Measurements from ENCODE around the gene ANKRD63.

Gene ANKRD63

DNA sequence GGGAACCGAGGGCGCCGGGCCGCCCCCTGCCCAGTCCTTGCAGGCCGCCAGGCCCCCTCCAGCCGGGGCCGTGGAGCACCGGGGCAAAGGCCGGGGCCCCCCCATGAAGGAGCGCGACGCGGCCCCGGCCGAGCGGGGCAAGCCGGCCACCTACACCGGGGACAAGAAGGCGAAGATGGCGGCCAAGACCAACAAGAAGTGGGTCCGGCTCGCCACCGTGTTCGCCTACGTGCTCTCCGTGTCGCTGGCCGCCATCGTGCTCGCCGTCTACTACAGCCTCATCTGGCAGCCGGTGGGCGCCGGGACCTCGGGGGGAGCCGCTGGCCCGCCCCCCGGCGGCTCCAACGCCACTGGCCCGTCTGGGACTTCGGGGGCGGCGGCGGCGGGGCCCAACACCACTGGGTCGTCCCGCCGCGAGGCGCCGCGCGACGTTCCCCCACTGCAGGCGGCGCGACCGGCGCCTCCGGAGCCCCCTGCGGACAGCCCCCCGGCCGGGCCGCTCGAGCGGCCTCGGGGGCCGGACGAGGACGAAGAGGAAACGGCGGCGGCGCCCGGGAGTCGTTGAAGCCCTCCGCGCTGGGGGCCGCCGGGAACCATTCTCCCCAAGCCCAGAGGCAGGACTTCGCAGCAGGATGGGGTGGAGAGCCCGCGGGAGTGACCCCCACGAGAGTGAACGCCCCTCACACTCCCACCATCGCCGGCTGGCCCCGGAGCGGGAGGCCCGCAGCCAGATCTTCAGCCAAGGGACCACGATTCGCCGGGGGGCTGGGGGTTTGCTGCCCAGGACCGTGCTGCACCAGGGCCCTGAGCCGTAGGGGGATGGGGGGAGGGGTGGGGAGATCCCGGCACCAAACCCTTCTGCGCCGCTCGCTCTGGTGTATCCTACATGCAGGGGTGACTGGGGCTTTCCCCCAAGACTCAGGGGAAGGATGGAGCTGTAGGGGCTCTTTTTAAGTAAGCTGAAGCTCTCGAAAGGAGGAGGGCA lies 41.4 kb upstream of the ANKRD63 start:
- H3K4me1 ChIP-seq (ENCODE audit: control insufficient read depth, insufficient read depth, low read length) = peaks cover 47% of the 10 kb centered on the region
- no peaks in the 10 kb centered on the region for H3K9me3 ChIP-seq (ENCODE audit: control insufficient read depth, low read length)
- peak overlapping the region; percentile 83 for H3K4me3 ChIP-seq (ENCODE audit: low read length)
- peak; percentile 61 for DNase-seq (ENCODE audit: low read depth)
- H3K9ac ChIP-seq (ENCODE audit: low read length) = peak overlapping the region; percentile 85
- H3K36me3 ChIP-seq (ENCODE audit: control insufficient read depth, insufficient read depth, low read length, severe bottlenecking) = peaks cover 5% of the 10 kb centered on the region
- H3K27me3 ChIP-seq (replicated peaks; ENCODE audit: control insufficient read depth, insufficient read depth, low read length) = no peaks in the 10 kb centered on the region

DNA sequence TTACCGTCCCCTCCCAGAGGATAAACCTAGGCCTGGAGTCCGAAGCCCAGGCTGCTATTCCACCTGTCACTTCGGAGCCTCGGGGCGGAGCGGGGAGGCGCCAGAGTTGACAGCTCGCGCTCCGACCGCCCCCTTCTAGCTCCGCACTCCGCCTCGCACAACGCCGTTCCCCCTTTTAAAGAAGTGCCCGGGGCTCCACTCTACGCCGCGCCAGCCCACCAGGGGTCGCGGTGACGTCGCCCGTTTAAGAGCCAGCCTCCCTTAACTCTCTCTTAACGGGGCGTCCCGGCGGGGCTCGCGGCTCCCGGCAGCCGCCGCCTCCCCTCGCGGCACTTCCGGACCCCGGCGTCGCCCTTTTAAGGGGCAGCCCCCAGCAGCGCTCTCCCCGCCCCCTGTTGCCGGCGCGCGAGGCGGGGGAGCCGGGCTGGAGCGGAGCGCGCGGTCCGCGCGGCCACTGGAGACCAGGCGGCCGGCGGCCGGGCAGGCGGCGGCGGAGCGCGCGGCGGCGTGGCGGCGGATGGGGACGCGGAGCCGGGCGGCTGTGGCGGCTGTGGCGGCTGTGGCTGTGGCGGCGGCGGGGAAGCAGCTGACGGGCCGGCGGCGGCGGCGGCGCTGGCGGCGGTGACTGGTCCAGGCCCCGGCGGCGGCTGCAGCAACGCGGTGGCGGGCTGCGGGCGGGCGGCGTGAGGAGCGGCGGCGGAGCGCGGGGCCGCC lies 40.5 kb upstream of the ANKRD63 start, which contains the start of gene INAFM2:
INAFM2 (plus strand) TSS at position 454 of the 714 bp plus-strand sequence. CDS start 364 bp downstream, outside the sequence.
- Histone ChIP-seq H3K27me3 (replicated peaks; ENCODE audit: control insufficient read depth, insufficient read depth, low read length) (no peaks in the 10 kb centered on the region), H3K4me3 (ENCODE audit: low read length) (peak within 1 kb of the TSS; percentile 83), H3K4me1 (ENCODE audit: control insufficient read depth, insufficient read depth, low read length) (peaks cover 38% of the 10 kb centered on the region)

DNA sequence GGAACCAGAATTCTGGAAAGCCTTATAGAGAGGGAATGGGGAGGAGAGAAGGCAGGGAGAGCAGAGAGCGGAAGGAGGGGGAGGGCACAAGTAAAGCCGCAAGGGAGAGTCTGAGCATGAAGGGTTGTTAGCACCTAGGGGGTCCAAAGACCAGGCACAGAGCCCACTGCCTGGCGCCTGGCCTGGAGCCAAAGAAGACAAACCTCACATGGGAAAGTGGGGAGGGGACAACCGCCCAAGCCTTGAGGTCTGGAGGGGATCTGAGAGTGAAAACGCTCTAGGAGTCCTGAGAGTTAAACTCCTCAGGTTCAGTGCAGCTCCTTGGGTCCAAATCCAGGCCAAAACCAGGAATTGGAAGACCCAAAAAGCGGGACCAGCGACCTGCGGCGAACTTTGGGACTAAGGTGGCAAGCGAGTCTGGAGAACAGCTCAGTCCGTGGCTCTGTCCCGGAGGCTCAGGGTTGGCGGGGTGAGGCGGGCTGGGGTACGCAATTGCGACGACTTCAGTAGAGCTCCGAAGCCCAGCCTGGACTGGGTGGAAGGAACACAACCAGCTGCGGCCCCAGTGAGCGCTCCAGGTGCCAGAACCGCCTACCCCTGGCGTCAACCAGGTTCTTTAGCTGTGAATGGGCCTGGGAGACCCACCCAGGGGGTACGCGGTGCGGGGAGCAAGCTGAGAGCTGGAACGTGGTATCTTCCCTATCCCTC lies 39.8 kb upstream of the ANKRD63 start:
- Histone ChIP-seq H3K27me3 (replicated peaks; ENCODE audit: control insufficient read depth, insufficient read depth, low read length) (no peaks in the 10 kb centered on the region), H3K9me3 (ENCODE audit: control insufficient read depth, low read length) (no peaks in the 10 kb centered on the region), H3K9ac (ENCODE audit: low read length) (no peak overlapping the region), H3K4me3 (ENCODE audit: low read length) (peak overlapping the region; percentile 60), H3K4me1 (ENCODE audit: control insufficient read depth, insufficient read depth, low read length) (peaks cover 31% of the 10 kb centered on the region), H3K36me3 (ENCODE audit: control insufficient read depth, insufficient read depth, low read length, severe bottlenecking) (peaks cover 5% of the 10 kb centered on the region)
- DNase-seq (ENCODE audit: low read depth) = no peak

More for the DNA sequence above, 40.5 kb upstream of the ANKRD63 start, which contains the start of gene INAFM2:
- no peaks in the 10 kb centered on the region for H3K9me3 ChIP-seq (ENCODE audit: control insufficient read depth, low read length)
- DNase-seq (ENCODE audit: low read depth) = peak; percentile 93
- H3K9ac ChIP-seq (ENCODE audit: low read length) = peak within 1 kb of the TSS; percentile 85
- H3K36me3 ChIP-seq (ENCODE audit: control insufficient read depth, insufficient read depth, low read length, severe bottlenecking) = peaks cover 5% of the 10 kb centered on the region

DNA sequence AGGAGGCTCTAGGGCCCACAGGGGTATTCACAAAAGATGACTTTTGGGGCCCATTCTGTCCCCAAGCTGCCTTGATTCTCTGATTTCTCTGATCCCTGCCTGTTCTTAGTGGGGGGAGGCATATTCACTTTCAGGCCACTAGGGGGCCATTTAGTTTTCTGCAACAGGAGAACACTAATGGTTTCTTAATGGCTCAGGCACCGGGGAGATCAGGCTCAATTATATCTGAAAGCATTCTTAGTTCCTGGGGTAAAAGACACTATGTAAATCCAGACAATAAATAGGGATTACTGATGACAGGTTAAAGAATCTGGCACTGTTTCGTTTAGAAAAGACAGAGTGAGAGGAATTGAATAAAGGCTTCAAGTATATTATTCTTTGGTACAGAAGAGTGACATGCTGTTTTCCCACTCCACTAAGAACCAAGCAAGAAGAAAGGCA lies 38.1 kb upstream of the ANKRD63 start:
- H3K36me3 ChIP-seq (ENCODE audit: control insufficient read depth, insufficient read depth, low read length, severe bottlenecking) = no peaks in the 10 kb centered on the region
- no peak overlapping the region for H3K4me3 ChIP-seq (ENCODE audit: low read length)
- H3K4me1 ChIP-seq (ENCODE audit: control insufficient read depth, insufficient read depth, low read length) = peaks cover 22% of the 10 kb centered on the region
- no peaks in the 10 kb centered on the region for H3K9me3 ChIP-seq (ENCODE audit: control insufficient read depth, low read length)
- peak; percentile 92 for DNase-seq (ENCODE audit: low read depth)
- peaks cover 3% of the 10 kb centered on the region for H3K27me3 ChIP-seq (replicated peaks; ENCODE audit: control insufficient read depth, insufficient read depth, low read length)
- H3K9ac ChIP-seq (ENCODE audit: low read length) = peak overlapping the region; percentile 13

DNA sequence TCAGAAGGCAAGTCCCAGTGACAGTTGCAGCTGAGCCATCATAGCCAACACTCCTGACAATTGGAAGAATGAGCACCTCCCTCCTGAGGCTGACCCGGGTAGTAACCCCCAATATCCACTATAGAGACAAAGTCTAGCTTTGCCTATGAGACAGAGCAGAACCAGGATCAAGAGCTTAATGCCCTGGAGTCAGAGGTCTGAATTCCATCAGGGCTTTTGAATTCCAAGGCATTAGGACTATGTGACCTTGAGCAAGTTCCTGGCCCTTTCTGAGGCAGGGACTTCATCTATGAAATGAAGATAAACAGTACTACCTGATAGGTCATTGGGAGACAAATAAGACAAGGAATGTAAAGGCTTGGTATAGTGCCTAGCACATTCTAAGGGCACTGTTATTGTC lies 37.5 kb upstream of the ANKRD63 start:
- peaks cover 16% of the 10 kb centered on the region for H3K4me1 ChIP-seq (ENCODE audit: control insufficient read depth, insufficient read depth, low read length)
- no peak overlapping the region for H3K4me3 ChIP-seq (ENCODE audit: low read length)
- DNase-seq (ENCODE audit: low read depth) = no peak
- peaks cover 3% of the 10 kb centered on the region for H3K27me3 ChIP-seq (replicated peaks; ENCODE audit: control insufficient read depth, insufficient read depth, low read length)
- H3K36me3 ChIP-seq (ENCODE audit: control insufficient read depth, insufficient read depth, low read length, severe bottlenecking) = no peaks in the 10 kb centered on the region
- peak overlapping the region; percentile 13 for H3K9ac ChIP-seq (ENCODE audit: low read length)
- H3K9me3 ChIP-seq (ENCODE audit: control insufficient read depth, low read length) = no peaks in the 10 kb centered on the region

DNA sequence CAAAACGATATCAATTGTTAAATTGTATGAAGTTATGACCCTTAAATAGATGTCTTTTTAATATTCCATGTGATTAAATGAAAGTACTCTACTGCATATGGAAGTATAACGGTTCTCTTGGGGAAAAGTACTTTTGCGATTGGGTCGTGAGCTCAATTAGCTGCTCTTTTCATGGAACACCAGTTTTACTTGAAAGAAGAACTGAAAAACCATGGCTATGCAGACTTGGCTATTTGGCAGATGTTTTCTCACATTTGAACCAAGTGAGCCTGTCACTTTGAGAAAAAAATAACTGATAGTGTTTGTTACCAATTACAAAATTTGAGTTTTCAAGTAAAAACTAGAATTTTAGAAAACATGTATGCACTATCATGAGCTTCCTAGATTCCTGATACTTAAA lies 34.7 kb upstream of the ANKRD63 start:
- no peak overlapping the region for H3K4me3 ChIP-seq (ENCODE audit: low read length)
- no peak overlapping the region for H3K9ac ChIP-seq (ENCODE audit: low read length)
- H3K36me3 ChIP-seq (ENCODE audit: control insufficient read depth, insufficient read depth, low read length, severe bottlenecking) = no peaks in the 10 kb centered on the region
- H3K4me1 ChIP-seq (ENCODE audit: control insufficient read depth, insufficient read depth, low read length) = peaks cover 18% of the 10 kb centered on the region
- peaks cover 7% of the 10 kb centered on the region for H3K27me3 ChIP-seq (replicated peaks; ENCODE audit: control insufficient read depth, insufficient read depth, low read length)
- DNase-seq (ENCODE audit: low read depth) = no peak
- no peaks in the 10 kb centered on the region for H3K9me3 ChIP-seq (ENCODE audit: control insufficient read depth, low read length)

DNA sequence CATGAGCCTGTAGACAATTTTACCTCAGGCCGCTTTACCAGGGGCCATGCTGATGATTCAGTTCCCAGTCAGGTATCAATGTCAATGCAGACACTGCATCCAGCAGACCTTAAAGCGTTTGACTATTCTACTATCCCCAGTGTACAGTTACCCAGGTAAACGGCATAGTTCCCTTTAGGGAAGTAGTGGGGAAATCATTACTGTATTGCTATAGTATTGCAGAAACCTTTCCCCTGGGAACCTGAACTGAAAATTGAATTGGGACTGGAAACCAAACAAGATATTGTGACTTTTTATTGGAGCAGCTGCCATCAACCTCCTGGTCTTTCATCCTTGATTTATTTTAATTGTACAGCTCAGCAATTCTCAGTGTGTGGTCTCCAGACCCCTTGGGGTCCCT lies 34.1 kb upstream of the ANKRD63 start:
- DNase-seq (ENCODE audit: low read depth) = no peak
- Histone ChIP-seq H3K4me1 (ENCODE audit: control insufficient read depth, insufficient read depth, low read length) (peaks cover 14% of the 10 kb centered on the region), H3K9ac (ENCODE audit: low read length) (no peak overlapping the region), H3K4me3 (ENCODE audit: low read length) (no peak overlapping the region), H3K9me3 (ENCODE audit: control insufficient read depth, low read length) (no peaks in the 10 kb centered on the region), H3K27me3 (replicated peaks; ENCODE audit: control insufficient read depth, insufficient read depth, low read length) (peaks cover 13% of the 10 kb centered on the region), H3K36me3 (ENCODE audit: control insufficient read depth, insufficient read depth, low read length, severe bottlenecking) (no peaks in the 10 kb centered on the region)

DNA sequence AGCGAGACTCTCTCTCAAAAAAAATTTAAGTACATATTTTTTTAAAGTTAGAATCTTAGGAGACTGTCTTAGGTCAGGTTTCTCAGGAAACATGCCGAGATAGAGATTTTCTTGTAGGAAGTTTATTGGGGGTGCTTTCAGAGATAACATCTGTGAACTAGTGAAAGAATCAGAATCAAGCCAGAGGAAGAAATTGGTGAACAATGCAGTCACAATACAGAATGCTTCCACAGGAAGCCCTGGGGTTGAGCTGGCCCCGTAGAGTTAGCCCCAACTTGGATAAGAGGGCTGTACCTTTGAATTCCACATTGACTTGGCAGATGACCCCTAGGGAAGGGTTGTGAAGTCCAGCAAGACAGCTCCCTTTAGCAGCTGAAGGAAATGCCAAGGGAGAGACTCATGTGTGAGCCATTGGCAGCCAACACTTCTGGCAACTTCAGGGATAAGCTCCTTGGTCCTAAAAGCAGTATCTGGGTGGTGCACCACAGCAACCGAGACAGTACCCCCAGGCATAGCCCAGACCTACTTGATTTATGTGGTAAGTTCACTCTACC lies 31.9 kb upstream of the ANKRD63 start:
- DNase-seq (ENCODE audit: low read depth) = peak; percentile 38
- H3K9ac ChIP-seq (ENCODE audit: low read length) = no peak overlapping the region
- H3K9me3 ChIP-seq (ENCODE audit: control insufficient read depth, low read length) = no peaks in the 10 kb centered on the region
- peaks cover 33% of the 10 kb centered on the region for H3K27me3 ChIP-seq (replicated peaks; ENCODE audit: control insufficient read depth, insufficient read depth, low read length)
- no peaks in the 10 kb centered on the region for H3K36me3 ChIP-seq (ENCODE audit: control insufficient read depth, insufficient read depth, low read length, severe bottlenecking)
- no peak overlapping the region for H3K4me3 ChIP-seq (ENCODE audit: low read length)
- peaks cover 14% of the 10 kb centered on the region for H3K4me1 ChIP-seq (ENCODE audit: control insufficient read depth, insufficient read depth, low read length)

DNA sequence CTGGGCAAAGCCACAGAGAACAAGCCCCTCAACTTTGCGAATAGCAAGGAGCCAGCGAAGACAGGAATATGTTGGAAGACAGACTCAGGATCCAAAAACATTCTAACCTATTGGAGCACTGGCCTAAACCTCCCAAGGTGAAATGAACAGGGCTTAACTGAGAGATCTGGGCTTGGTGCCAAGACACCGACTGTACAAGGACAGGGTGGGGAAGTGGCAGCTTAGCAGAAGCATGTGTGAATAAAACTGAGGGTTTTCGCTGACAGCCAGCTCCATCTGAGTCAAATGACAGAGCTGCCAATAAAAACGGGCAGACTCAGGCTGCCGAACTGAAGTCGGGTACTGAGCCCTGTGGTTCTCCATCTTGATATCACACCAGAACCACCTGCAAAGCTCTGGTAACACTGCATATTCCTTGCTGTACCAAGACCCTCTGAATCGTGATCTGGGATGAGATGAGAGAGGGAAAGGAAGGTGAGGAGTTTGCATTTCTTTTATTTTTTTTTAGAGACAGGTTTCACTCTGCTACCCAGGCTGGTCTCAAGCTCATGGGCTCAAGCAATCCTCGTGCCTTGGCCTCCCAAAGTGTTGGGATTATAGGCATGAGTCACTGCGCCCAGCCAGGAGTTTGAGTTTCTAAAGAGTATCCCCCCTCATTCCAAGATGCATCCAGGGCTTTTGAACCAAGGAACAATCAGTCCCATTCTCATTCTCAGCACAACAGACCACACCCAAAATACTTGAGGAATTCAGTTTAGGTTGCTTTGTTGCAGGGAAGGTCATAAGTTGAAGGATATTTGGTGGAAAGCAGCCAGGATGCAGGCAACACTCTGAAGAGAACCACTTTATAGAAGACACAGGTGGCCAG lies 30.9 kb upstream of the ANKRD63 start:
- Histone ChIP-seq H3K9me3 (ENCODE audit: control insufficient read depth, low read length) (no peaks in the 10 kb centered on the region), H3K36me3 (ENCODE audit: control insufficient read depth, insufficient read depth, low read length, severe bottlenecking) (no peaks in the 10 kb centered on the region), H3K4me3 (ENCODE audit: low read length) (no peak overlapping the region), H3K4me1 (ENCODE audit: control insufficient read depth, insufficient read depth, low read length) (peaks cover 14% of the 10 kb centered on the region), H3K27me3 (replicated peaks; ENCODE audit: control insufficient read depth, insufficient read depth, low read length) (peaks cover 43% of the 10 kb centered on the region), H3K9ac (ENCODE audit: low read length) (no peak overlapping the region)
- DNase-seq (ENCODE audit: low read depth) = peak; percentile 34
